Measurements from ENCODE around the gene DCBLD2.

DCBLD2 gene, protein sequence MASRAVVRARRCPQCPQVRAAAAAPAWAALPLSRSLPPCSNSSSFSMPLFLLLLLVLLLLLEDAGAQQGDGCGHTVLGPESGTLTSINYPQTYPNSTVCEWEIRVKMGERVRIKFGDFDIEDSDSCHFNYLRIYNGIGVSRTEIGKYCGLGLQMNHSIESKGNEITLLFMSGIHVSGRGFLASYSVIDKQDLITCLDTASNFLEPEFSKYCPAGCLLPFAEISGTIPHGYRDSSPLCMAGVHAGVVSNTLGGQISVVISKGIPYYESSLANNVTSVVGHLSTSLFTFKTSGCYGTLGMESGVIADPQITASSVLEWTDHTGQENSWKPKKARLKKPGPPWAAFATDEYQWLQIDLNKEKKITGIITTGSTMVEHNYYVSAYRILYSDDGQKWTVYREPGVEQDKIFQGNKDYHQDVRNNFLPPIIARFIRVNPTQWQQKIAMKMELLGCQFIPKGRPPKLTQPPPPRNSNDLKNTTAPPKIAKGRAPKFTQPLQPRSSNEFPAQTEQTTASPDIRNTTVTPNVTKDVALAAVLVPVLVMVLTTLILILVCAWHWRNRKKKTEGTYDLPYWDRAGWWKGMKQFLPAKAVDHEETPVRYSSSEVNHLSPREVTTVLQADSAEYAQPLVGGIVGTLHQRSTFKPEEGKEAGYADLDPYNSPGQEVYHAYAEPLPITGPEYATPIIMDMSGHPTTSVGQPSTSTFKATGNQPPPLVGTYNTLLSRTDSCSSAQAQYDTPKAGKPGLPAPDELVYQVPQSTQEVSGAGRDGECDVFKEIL

DNA sequence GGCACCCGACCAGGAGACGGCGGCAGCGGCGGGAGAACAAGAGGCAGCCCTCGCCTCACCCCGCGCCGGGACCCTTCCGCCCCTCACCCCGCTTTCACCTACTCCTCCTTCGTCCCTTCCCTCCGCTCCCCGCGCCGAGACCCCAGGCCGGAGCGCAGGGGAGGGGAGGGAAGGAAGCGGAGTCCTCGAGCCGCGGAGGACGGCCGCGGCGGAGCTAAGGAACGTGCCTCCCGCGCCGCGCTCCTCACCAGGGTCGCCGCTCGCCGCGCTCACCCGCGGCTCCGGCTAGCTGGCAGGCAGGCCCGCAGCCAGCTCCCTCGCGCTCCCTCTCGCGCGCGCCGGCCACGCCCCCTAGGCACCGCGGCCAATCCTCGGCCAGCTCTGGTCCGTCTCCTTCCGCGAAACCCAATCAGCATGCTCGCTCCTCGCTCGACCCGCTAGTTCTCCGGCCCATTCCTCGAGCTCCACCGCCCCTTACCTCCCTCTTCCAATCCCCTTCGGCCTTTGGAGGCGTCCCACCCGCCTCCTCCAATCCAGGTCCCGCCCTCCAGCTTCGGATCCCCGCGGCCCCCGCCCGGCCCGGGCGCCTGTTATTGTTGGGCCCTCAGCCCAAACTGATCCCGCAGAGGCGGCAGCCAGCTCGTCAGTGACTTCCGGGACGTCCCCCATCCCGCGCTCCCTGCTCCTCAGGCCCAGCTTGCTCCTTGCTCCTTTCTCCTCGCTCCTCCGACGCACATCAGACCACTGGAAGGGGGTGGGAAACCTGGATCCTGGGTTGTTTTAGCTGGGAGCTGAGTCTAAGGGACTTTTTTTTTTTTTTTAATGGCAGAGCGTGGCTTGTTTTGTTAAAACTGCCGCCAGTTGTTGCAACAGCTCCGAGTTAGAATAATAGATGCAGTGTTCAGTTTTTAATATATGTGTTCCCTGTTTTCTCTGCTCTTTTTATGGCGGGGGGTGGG, at the start of gene DCBLD2:
Gene DCBLD2 (minus strand): TSS at position 304 of the 959 bp plus-strand sequence. CDS start 369 bp downstream, outside the sequence.
- peak; percentile 97 to 98 for DNase-seq

DNA sequence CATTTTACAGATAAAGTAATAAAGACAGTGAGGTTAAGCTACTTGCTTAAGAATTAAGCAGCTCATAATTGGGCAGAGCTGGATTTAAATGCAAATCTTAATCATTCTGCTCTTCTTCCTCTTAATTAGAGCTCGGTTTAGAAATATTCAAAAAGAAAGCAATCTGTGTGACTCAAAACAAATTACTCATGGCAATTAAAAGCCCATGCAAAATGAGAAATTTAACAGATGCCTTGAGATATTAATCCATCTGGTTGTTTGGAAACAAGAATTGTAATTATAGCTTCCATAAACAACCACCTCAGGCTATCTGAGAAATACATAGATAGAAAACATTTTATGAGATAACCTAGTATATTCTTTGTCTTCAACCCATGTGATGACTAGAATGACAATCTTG, 44.2 kb upstream of the DCBLD2 start:
- DNase-seq = no peak

DNA sequence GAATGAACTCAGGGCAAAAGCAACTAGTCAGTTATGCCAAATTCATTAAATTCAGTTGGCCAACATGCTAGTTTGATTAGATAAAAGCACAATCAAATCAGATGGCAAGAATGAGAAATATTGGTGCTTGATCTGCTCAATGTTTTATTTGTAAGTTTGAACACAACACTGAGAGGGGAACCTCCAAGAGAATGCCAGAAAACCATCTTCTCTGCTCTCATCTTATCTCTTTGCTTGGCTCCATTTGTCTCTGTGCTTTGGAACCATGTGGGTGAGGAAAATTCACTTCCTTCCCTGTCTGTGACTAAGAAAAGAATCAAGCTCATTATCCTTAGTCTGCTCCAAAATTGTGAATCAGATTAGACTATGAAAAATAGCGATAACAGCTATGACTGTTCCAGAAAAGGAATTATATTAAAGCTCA, 43.6 kb upstream of the DCBLD2 start:
- no peak for DNase-seq

DNA sequence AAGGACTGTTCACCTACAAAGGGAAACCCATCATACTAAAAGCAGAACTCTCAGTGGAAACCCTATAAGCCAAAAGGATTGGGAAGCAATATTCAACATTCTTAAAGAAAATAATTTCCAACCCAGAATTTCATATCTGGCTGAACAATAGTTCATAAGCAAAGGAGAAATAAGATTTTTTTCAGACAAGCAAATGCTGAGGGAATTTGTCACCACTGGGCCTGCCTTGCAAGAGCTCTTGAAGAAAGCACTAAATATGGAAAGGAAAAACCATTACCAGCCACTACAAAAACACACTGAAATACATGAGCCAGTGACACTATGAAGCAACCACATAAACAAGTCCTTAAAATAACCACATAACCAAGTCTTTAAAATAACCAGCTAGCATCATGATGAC, 28.9 kb upstream of the DCBLD2 start:
- DNase-seq = no peak

DNA sequence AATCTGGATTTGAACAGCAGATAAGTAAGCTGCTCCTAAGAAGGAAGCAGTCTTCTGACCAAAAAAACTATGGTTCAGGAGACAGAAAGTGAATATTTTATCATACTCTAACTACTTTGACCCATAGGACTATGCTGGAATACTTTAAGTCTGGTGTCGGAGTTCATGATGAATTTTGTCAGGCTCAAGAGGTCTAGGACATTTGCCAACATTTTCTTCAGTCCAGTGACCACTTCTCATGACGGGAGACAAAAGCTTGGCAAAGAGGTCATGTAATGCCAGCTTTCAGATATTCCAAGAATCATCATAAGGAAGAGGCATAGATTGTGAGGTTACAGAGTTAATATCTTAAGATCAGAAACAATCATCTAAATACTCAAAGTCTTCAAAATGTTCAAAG, 20.5 kb upstream of the DCBLD2 start:
- no peak for DNase-seq

DNA sequence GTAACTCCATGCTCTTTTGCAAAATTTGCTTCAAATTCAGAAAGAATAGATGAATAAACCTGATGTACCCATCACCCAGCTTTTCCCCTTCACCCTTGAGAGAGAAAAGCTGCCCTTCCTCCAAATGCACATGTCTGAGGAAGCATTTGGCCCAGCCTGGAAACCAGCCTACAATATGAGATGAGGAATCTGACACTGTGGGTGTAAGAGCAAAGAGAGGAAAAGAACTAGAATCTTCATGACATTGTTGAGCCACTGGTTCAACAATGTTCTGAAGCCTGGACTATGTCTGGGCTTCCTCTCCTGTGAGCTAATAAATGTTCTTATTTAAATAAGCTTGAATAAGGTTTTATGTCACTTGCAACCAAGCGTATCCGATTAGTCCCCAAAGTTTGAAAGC, 18.7 kb upstream of the DCBLD2 start:
- DNase-seq = no peak

DNA sequence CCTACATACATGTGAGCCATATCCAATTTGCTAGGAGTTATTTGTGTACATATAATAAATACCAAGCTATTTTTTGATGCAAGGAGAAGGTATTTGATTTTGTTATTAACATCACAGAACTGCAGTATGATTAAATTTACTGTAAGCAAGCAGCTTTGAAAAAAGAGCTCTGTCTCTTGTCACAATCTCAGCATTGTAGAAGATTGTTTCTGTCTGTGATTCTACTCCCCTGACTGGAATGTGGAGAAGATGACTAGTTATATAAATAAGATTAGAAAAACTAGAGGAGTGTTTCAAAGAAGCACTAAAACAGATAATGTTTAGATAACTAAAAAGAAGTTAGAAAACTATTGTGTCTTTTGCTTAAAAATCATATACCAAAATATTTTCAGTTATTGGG, 17.1 kb upstream of the DCBLD2 start:
- DNase-seq = no peak

DNA sequence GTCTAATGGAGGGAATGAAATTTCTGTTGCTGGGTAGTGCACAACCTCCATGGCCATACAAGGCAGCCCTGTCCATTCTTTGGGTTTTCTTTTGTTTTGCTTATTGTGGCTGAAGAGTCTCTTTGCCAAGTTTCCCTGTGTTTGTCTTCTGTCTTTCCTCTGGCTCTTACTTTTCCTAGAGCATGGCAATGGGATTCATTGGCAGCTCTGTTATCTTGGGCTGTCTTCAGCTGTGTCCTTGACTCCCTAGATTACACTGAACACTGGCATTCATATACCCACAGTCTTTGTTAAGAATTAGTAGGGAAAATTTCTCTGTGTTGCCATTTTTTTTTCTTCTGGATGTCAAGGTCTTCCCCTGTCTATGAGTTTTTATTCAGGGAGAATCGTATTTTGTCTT, 16.1 kb upstream of the DCBLD2 start:
- DNase-seq = no peak

DNA sequence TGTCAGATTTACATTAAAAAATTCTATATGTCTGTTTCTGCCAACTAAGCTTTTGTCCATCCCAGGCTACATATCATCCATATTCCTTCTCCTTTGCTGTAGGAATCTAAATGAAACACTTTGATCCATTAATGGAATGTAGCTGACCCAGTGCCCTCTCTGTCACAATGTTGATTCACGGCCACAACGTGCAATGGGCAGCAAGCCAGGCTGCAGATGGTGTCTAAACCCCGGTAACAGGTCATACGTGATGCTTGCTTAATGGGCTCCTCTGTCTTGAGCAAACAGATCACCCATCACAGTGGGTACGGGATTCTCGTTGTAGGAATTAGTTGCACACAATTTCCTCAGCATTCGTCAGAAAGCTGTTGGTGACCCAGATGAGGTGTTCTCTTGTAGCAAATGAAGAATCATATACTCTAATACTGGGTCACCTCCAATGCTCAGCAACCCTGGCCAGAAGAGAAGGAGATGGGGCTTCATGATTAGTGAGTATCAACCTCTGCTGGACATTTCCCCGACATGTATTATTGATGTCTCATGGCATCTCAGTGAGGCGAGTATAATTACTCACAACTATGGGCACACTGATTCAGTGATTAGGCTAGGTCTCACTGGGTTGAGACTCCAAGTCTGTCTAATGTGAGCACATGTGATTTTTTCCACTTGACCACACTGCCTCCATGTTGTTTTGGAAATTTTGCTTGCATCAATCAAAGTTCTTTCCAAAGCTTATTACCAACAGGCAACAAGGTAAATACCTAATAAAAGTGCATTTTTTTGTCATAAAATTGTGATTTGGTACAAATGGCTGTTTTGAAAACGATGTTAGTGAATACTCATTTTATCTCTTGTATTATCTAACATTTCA, 12.9 kb upstream of the DCBLD2 start:
- no peak for DNase-seq

DNA sequence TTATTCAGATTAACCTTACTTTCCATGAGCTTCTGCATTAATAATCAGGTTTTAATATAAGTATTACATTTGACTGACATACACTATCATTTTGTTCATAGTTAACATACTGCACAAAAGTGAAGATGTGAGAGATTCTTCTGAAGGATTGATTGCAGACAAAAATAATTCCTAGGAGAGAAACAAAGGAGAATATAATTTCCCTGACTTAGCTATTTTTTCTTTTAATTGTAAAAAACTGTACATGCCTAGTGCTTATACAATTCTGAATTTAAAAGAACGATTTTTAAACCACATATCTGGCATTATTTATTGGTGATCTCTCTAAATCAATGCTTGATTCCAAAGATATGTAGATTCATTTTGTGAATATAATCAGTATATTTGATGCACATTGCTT, 11.0 kb upstream of the DCBLD2 start:
- DNase-seq = no peak

DNA sequence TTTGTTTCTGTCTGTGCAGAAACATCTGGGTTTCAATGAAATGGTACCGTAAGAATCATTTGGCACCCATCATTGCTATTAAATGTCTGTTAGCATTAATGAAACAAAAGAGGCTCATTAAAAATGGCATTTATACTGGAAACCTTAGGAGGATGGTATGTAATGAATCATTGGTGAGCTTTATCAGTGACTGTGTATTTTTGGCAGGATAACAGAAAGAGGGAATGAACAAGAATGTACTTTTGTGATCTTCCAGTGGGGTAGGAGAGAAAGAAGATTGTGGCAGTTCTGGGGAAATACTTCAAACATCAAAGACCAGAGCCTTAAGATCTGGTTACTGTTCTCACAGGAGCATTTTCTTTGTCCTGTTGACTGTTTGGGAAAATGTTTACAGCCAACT, 4.7 kb upstream of the DCBLD2 start:
- no peak for DNase-seq

DNA sequence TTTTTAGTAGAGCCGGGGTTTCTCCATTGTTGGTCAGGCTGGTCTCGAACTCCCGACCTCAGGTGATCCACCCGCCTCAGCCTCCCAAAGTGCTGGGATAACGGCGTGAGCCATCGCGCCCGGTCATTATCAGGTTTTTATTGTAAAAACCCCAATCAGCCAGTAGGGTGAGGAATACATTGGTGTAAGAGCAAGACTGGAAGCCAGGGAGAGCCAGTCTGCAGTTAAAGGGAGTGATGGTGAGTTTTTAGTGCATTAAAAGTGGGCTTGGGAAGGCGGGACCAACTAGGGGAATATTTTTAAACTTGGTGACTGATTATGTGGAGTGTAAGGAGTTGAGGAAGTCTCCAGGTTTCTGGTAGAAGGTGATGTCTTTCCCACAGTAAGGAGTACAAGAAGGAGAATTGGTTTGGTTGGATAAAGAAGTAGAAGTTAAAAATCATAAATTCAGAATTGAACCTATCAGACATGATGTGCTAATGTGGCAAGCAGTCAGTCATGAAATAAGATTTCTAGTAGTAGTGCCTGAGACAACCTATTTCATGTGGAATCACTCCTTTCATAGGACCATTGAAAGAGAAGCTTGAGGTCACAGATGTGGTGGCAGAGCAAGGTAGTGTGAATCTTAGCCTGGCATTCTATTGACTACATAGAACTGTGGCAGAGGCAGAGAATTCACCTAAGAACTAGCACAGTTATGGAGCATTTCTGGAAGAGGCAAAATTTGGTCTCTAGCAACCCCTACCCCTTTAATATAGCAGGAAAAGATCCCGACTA, 2.4 kb upstream of the DCBLD2 start:
- DNase-seq = no peak

DNA sequence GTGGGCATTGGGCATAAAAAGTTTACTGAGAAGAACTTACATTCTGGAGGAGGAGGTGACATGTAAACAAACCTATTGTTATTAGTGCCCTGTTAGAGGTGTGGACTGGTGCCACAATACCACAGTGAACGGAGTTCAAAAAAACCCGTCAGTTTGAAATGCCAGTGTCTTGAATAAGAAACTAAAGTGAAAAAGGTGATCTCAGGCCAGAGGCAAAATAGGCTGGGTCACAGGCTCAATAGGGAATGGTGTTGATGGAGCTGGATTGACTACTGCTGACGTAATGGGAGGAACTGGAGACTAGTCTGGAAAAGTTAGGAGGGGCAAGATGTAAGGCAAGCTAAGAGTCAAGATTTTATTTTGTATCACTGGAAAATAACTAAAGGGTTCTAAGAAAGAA, 1.6 kb upstream of the DCBLD2 start:
- no peak for DNase-seq

DNA sequence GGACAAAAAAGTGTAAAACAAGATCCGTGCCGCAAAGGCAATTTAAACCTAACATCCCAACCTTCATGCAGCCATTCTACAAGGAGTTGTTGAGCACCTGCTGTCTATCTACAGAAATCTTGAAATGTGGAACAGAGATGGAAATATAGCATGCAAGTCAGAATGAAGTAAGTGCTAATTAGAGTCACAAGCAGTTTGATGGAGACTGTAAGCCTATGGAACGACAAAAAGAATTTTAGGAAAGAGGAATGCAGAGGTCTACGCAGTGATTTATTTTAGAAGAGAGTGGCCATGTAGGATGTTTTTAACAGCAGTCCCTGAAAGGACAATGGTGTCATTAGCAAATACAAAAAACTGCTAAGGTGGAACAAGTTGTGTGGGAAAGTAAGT, 851 bp upstream of the DCBLD2 start:
- peak in 1 of 2 experiments; percentile 49 for DNase-seq

DNA sequence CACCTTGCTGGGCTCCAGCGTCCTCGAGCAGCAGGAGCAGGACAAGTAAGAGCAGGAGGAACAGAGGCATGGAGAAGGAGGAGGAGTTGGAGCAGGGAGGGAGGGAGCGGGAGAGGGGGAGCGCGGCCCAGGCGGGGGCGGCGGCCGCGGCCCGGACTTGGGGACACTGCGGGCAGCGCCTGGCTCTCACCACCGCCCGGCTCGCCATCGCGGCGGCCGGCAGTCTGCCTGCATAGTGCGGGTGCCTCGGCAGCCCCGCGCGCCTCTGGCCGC, 440 bp downstream of the DCBLD2 start:
- peak; percentile 14 to 48 for DNase-seq

DNA sequence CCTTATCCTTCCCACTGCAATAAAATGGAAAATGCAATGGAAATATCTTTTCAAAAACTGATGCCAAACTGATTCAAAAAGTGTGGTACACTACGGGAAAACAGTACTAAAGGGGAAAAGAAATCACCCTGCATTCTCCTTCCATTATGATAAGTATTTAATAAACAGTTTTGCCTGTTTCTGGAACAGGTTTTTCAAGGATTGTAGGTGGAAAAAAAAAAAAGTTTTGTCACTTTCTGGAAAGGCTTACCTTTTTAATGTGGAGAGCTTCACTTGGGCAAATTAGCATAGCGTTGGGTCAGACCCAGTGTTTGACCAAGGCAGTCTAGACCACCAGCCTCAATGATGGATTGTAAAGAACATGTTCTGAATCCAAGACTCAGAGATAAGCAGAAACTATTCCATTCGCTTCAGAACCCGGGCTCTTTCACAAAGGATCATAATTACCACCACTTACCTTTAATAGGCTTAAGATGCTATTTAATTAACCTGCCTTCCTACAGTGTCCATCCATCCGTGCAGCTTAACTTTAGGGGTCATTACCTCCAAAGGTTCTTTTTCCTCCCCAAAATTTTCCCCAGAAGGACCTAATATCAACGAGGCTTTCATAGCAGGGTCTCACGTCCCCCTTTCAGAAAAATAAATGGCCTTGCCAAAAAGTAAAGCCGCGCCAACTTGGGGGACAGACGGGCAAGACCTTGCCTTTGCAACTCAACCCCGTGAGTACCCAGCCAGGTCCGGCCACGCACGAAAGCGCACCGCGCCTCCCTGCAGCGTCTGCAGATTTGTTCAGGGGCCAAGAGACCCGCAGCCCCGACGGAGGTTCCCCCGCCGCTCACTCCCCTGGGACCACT, 1.0 kb downstream of the DCBLD2 start:
- no peak for DNase-seq

DNA sequence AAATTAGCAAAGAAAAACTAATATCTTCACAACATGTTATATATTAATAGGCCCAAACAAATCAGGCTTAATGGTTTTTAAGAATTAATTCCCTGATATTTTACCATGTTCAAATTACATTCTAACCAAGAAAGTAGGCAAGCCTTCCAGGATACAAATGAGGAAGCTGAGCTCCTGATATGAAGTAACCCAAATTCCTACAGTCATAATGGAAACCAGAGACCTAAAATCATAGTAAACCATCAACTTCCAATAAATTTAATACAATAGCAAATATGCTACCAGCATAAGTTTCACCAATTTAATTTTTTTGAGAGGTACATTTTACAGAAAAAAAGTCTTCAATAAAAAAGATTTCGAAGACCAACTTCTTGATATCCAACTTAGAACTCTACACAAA, 3.8 kb downstream of the DCBLD2 start:
- DNase-seq = peak in 1 of 2 experiments; percentile 11

DNA sequence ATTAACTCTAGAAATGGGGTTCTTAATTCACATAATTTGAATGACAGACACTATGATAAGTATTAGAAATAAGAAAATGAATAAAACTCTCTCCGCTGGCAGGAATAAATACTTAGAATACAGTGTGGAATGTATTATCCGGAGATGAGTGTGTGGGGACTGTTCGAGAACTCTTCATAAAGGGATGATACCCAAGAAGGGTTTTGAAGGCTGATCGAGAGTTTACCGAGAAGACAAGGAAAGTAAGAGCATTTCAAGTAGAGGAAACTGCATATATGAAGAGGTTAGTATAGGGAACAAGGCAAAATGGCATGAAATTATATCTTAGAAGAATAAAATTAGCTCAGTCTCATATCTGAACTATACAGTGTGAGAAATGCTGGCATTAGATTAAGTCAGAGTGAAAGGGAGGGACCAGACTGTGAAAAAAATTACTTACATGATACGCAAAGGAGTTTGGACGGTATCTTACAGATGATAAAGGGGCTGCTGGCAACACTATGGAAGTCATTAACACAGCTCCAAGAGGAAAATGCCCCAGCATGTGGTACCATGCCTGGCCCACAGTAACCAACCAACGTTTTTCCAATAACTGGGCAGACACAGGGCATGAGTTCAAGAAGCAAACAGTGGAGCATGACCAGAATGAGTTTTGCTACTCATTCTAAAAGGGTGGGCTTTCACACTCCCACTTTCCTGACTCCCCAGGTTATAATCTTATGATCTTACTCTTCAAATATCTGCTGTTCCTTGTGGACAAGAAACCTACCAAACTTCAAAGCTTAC, 6.5 kb downstream of the DCBLD2 start:
- no peak for DNase-seq

DNA sequence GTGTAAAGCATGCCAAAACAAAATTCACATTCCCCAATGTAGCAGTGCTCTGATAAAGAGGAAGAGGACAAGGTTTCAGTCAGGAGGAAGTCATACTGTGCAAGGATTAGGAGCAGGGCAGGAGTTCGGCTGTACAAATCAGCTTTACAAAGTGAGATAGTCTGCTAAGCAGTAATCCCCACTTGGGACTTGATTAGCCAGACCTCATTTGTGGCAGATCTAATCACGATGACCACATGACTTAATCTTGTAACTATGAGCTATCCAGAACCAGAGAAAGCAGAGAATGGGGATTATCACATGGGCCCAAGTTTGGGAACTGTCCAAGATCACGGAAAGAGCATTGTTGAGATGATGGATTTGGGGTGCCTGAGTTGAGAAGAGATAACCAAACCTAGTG, 7.8 kb downstream of the DCBLD2 start:
- DNase-seq = peak; percentile 4 to 31

DNA sequence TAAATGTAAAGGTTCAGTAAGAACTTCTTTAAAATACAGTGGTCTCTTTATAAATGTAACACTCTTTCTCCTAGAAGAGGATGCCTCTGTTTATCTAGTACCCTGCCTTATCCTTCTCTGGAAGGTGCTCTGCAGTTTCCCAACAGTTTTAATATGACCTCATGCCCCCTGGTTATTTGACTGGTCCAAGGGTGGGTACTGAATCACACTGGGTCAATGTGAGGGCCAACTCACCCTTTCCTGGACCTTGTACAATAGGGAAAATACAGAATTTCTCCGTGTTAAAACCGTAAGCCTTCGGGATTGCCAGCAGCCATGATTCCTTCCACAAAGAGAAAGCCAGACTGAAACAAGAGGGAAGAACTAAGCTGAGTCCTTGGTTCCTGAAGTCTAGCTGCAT, 9.2 kb downstream of the DCBLD2 start:
- DNase-seq = no peak

Data from Kasumi-1 (cell line).